Measurements from ENCODE around the gene NENF.
A peak's percentile ranks its signal among the peaks of the same experiment; 100 is the strongest.
"Not testable (repeated sequence)": the region's sequence is repeated elsewhere in the genome, so short reads cannot be mapped to it uniquely, and the experiment has no call there.

Gene NENF

DNA sequence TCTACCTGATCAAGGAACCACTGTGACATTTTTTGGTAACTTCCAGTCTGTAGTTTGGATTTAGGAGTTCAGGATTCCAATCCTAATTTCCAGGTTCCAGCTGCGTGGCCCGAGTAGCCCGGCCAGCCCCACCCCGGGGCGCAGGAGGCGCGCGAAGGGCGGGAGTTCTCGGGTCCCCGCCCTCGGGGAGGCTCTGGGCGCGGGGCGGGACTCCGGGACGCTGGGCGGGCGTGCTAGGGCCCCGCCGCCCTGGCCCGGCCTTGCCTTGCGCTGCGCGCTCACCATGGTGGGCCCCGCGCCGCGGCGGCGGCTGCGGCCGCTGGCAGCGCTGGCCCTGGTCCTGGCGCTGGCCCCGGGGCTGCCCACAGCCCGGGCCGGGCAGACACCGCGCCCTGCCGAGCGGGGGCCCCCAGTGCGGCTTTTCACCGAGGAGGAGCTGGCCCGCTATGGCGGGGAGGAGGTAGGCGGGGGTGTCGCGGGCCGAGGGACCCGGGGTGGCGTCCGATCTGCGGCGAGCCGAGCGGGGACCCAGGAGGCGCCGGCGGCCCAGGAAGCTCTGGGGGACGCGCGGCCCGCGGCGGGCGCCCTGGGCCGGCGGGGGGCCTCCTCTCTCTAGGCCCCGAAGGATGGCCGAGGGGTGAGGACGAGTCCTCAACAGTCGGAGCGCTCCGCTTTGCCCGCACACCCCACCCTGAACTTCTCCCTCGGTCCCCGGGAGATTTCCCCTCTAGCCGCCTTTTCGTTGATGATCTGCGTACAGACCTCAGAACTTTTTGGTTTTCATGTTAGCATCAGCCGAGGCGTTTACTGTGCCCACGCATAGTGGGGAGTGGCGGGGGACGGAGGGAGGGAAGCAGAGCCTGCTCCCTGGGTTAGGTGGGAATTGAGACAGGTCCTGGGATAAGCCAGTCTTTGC is at the start of gene NENF:
TSS of gene NENF (plus strand) at position 260 of the 916 bp plus-strand sequence. CDS start at position 284, 24 bp downstream.
- DNase-seq (ENCODE audit: low read depth in 1 of 2, low spot score in 1 of 2), result peak; percentile 53 to 70

DNA sequence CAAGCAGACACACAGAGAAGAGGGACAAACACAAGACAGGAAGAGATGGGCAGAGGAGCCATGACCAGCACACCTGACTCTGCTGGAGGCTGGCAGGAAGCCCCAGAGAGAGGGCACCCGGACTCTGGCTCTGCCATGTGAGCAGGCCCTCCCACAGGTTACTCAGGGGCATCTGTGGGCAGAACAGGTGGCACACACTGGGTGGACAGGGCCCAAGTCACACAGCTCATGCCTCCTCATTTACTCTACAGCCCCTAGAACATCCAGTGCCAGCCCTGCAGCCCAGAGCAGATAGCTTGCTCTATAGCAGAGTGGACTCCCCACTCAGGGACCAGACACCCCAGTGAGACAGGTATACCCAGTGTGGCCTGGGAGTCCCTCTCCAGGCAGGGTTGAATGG is 46.7 kb upstream of the NENF start:
- no peak for DNase-seq (ENCODE audit: low read depth in 1 of 2, low spot score in 1 of 2)

DNA sequence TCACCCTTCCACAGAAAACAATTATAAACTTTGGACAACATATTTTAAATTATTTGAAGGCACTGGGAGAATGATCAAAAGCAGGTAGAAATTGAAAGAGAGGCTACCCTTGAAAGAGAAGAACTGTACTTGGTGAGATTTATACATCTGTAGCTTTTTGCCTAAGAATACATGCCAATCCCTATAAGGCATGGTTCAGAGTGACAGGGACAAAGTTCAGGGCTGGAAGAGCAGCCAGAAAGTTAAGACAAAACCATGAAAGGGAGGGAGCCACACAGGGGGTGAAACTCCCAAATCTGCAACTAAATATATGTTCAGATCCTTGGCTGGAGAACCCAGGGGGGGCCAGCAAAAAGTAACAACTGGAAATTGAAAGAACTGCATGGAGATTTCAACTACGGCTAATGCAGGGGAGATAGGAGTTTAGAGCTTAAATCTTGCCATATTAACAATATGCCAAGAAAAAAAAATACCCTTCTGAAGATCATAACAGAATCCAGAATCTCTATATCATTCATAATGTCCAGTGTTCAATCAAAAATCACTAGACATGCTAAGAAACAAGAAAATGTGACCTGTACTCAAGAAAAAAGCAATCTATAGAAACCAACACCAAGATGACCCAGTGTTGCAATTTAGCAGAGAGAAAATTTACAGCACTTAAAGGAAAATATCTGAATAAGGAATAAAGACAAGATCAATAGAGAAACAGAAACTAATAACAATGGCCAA is 43.6 kb upstream of the NENF start:
- DNase-seq (ENCODE audit: low read depth in 1 of 2, low spot score in 1 of 2), result no peak

DNA sequence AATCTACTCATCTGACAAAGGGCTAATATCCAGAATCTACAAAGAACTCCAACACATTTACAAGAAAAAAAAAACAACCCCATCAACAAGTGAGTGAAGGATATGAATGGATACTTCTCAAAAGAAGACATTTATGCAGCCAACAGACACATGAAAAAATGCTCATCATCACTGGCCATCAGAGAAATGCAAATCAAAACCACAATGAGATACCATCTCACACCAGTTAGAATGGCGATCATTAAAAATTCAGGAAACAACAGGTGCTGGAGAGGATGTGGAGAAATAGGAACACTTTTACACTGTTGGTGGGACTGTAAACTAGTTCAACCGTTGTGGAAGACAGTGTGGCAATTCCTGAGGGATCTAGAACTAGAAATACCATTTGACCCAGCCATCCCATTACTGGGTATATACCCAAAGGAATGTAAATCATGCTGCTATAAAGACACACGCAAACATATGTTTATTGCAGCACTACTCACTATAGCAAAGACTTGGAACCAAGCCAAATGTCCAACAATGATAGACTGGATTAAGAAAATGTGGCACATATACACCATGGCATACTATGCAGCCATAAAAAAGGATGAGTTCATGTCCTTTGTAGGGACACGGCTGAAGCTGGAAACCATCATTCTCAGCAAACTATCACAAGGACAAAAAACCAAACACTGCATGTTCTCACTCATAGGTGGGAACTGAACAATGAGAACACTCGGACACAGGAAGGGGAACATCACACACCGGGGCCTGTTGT is 36.9 kb upstream of the NENF start:
- DNase-seq (ENCODE audit: low read depth in 1 of 2, low spot score in 1 of 2), result not testable (repeated sequence)

DNA sequence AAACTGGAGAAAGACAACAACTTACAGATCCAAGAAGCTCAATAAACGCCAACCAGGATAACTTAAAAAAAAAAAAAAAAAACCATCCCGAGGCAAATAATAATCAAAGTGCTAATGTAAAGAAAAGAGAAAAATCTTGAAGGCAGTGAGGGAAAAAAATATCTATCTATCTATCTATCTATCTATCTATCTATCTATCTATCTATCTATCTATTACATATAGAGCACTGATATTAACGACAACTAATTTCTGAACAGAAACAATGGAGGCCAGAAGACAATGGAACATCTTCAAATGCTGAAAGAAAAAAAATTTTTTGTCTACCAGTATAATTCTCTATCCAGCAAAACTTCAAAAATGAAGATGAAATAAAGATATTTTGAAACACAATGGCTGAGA is 36.1 kb upstream of the NENF start:
- no peak for DNase-seq (ENCODE audit: low read depth in 1 of 2, low spot score in 1 of 2)

DNA sequence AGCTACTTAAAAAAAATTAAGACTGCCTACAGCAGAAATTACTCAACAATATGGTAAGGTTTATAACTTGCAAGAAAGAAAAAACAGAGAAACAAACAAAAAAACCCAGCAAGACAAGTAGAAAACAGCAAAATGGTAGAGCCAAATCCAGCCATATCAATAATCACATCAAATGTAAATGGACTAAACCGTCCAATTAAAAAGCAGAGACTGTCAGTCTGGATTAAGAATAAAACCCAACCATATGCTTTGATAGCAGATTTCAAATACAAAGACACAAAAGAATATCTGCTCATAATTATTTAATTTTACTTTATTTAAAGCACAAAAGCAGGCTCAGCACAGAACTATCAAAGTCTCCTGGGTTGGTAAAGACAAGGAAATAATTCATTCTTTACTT is 35.5 kb upstream of the NENF start:
- no peak for DNase-seq (ENCODE audit: low read depth in 1 of 2, low spot score in 1 of 2)

DNA sequence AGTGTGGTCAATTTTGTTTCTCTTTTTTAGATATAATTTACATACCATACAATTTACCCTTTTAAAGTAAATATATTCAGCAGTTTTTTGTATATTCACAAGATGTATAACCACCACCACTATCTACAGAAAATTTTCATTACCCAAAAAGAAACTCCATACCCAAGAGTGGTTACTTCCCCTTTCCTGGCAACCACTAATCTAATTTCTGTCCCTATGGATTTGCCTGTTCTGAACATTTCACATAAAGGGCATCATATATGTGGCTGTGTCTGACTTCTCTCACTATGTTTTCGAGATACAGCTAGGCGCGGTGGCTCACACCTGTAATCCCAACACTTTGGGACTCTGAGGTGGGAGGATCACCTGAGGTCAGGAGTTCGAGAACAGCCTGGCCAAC is 31.7 kb upstream of the NENF start:
- no peak for DNase-seq (ENCODE audit: low read depth in 1 of 2, low spot score in 1 of 2)

DNA sequence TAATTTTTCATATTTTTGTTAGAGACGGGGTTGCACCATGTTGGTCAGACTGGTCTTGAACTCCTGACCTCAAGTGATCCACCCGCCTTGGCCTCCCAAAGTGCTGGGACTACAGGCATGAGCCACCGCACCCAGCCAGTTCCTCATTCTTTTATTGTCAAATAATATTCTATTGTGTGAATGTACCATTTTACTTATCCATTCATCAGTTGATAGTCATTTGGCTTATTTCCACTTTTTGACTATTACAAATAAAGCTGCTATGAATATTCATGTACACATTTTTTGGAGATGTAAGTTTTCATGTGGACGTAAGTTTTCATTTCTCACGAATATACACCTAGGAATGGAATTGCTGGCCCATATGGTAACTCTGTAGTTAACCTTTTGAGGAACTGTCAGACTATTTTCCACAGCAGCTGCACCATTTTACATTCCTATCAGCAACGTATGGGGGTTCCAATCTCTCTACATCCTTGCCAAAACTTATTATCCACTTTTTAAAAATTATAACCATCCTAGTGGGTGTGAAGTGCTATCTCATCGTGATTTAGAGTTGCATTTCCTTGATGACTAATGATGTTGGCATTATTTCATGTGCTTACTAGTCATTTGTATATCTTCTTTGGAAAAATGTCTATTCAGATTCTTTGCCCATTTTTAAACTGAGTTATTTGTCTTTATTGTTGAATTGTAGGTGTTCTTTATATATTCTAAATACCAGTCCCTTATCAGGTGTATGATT is 30.7 kb upstream of the NENF start:
- no peak for DNase-seq (ENCODE audit: low read depth in 1 of 2, low spot score in 1 of 2)

DNA sequence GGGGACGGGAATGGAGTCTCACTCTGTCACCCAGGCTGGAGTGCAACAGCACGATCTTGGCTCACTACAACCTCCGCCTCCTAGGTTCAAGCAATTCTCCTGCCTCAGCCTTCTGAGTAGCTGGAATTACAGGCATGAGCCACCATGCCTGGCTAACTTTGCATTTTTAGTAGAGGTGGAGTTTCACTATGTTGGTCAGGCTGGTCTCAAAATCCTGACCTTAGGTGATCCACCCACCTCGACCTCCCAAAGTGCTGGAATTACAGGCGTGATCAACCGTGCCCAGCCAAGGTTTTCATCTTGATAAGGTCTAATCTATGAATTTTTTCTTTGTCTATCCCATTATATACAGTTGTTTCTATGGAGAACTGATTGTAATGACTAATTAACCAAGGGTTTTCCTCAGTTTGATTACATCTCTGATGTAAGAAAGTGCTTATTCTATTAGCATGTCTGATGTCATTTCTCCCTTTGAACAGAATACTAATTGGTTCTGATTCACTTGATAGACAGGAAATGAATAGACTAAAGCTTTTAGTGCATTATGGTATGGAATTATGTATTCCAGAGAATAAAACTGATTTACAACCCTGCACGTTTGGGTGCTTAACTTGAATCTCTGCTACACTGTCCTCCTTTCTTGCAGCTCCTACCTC is 29.9 kb upstream of the NENF start:
- DNase-seq (ENCODE audit: low read depth in 1 of 2, low spot score in 1 of 2), result no peak

DNA sequence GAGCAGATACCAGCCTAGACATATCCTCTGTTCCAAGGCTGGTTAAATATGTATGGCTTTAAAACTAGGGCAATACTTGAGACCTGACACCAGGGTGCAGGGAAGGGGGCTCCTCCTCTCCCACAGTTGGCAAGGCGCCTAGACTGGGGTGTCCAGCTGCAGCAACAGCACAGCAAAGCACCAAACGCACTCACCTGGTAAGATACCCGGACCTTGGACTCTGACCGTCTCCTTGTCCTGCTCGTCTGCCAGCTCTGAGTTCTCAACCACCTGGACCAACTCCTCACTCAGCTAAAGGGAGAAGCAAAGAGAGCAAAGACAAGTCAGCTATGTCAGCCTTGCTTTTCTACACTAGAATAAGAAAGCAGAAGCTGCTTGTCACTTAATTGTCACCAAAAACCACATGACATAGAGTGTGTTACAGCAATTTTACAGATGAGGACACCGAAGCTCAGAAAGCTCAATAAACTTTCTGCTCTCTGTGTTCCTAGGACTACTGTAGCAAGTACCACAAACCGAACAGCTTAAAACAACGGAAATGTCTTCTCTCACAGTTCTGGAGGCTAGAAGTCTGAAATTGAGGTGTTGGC is 22.4 kb upstream of the NENF start:
- DNase-seq (ENCODE audit: low read depth in 1 of 2, low spot score in 1 of 2), result no peak

DNA sequence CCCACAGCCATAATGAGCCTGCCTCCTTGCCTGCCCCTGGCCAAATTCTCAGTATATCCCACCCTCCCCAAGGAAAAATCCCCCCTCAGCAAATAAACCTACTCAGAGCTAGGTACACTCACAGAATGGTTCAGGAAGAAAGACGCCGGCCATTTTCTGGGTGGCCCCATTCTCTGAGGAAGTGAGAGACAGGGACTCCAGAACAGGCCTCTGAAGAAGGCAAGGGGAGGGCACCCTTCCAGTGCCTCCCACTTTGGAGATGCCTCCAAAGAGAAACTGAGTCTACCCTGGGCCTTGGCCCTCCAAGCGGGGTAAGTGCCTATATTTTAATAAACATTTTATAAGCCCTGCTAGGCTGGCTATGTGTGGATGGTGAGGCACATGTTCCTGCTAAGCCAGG is 20.3 kb upstream of the NENF start:
- DNase-seq (ENCODE audit: low read depth in 1 of 2, low spot score in 1 of 2), result no peak

DNA sequence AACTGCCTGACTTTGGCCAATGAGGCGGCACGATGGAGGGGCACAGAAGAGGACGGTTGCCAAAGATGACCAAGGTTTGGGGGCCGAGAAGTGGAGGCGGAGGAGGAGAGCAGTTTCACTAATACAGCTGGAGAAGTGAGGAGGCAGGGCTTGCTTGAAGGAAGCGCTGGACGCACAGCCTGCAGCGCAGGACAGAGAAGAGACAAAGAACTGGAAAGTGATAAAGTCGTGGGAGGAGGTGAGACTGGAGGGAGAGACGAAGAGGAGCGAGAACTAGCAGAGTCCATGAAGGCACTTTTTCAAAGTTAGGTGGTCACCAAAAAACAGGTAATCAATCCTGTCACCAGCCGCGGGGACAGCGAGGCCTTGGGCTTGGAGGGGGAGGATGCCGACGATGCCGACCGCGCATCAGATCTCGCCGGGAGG is 18.8 kb upstream of the NENF start:
- DNase-seq (ENCODE audit: low read depth in 1 of 2, low spot score in 1 of 2), result no peak

DNA sequence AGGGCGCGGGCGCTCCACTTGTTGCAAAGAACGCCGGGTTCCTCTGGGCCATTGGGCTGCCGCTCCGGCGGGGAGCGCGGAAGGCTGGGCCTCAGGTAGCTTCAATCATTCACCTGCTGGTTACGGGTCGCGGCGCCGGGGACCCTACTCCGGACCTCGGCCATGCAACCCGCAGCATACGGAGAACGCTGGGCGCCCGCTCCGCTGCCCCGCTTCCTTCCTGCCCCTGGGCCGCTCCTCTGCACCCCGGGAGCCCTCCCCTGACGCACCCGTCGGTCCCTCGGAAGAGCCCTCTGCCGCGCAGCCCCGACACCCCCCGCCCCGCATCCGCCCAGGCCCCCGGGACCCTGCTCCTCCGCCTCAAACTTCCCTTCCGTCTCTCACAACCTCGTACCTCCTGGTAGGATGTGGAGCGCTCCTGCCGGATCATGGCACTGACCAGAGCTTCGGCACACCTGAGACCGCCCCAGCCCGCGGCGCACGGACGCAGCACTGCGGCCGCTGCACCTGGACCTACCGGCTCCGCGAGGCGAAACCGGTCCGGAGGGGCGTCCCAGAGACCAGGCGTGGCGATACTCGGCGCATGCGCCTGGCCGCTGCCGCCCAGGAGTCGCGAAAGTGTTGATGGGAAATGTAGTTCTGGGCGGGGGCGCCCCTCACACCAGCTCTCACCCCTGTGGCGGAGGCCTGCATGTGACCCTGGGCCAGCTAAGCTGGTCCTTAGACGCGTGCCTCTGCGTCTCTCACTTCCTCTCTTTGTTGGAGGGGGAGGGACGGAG is 18.2 kb upstream of the NENF start, which contains the start of gene PACC1:
TSS of gene PACC1 (minus strand) at position 559 of the 779 bp plus-strand sequence. CDS start at position 430, 129 bp downstream.
- DNase-seq (ENCODE audit: low read depth in 1 of 2, low spot score in 1 of 2), result peak; percentile 73 to 75

DNA sequence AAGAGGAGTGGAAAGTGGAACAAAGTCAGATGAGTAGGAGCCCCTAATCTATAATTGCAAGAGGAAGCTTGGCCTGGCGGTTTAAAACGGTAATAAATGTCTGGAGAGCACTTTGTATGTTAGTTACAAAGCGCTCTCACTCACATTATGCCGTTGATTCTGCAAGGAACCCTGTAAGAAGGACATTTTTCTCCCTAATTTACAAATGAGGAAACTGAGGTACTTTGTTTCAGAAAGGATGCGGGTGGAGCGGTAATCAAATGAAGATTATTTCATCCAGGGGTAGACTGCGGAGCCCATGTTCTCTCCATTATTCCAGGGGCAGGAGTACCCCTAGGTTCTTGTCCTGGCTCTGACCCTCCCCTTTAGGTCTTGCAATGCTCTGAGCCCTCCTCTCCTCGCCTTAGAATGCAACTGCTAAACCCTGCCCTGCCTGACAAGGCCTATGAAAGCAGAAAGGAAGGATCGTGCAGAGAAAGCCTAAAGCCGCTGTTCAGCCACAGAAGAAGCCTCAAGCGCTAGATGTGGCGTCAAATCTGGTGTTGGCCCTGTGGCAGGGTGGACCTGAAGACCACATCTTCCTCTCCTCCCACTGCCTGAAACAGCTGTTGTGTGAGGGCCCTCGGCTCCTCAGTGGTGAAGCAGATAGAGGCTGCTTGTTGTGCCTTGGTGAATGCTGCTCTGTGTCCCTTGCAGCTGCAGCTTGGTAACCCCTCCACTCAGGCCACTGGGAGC is 17.4 kb upstream of the NENF start:
- DNase-seq (ENCODE audit: low read depth in 1 of 2, low spot score in 1 of 2), result no peak

DNA sequence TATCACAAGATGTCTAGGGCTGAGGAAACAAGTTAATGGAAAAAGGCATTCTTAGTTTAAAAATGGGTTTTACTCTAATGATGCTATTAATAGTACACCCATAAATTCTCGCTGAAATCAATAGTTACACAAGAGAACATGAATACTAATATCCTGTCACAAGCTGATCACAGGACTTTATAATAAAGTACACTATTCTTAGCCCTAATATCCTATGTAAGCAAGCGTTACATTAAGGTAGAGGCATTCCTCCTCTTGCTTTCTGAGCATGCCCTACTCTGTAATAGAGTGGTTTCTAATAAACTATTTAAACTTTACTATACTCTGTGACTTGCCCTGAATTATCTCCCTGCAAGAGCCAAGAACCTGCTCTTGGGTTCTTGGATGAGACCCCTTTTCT is 11.6 kb upstream of the NENF start:
- DNase-seq (ENCODE audit: low read depth in 1 of 2, low spot score in 1 of 2), result no peak

DNA sequence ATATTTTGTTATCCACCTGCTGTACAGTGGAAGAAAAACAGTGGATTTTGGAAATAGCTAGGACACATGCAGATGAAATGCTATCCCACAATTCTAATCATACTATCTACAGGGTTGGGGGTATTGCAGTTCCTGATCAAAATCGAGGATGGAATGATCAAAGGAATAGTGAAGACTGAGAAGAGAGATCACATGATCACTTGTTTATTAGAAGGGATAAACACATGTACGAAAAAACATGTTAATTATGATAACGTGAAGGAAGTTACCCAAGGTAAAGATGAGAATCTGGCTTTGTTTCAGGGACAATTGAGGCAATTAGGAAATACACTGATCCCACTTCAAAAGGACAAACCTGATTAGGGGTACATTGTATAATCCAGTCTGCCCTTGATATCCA is 8.8 kb upstream of the NENF start:
- DNase-seq (ENCODE audit: low read depth in 1 of 2, low spot score in 1 of 2), result no peak

DNA sequence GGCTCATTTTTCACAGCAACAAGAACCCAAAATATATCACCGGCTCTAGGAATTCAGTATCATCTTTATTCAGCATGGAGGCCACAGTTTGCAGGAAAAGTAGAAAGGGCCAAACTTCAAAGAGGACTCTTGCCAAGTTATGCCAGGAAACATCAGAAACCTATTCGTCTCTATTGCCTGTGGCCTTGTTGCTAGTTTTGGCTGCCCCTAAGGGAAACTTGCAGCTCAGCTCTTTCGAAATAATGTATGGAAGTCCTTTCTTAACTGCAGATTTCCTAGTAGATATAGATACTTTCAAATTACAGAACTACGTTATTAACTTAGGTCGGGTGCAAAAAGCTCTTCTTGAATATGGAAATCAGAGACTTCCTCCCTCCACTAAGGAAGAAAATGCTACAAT is 4.2 kb upstream of the NENF start:
- DNase-seq (ENCODE audit: low read depth in 1 of 2, low spot score in 1 of 2), result no peak

DNA sequence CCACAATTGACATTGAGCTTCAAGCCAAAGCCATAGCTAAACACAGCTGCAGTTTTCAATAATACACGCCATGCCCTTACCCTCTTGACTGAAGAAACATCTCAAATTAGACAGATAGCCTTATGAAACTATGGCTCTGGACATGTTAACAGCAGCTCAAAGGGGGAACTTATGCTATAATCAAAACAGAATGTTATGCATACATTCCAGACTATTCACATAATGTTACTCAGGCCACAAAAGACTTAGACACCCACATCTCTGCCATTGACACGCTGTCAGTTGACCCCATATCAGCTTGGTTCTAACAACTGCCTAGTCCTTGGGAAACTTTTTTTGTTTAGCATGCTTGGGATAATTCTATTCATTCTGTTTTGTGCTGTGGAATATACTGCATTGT is 2.3 kb upstream of the NENF start:
- DNase-seq (ENCODE audit: low read depth in 1 of 2, low spot score in 1 of 2), result no peak

Measured in stimulated activated CD4-positive, alpha-beta T cell treated with anti-CD3 and anti-CD28 coated beads, Interleukin-15, amount 100 ng/mL, for 1 hour (primary cell).